GM04503 (cell line): ENCODE measurements around the gene ANAPC16.

ENCODE experiments used
- DNase-seq: peaks from one replicate; pipeline ENCODE4 v3.0.0-alpha.2; 2012; ENCODE audit warnings: low read depth

ANAPC16 gene

GRCh38 chr10:72283131-72283530 is 67.3 kb downstream of the ANAPC16 start:
- no peak for DNase-seq
